ENCODE data around the gene RNF34.

RNF34 gene

DNA sequence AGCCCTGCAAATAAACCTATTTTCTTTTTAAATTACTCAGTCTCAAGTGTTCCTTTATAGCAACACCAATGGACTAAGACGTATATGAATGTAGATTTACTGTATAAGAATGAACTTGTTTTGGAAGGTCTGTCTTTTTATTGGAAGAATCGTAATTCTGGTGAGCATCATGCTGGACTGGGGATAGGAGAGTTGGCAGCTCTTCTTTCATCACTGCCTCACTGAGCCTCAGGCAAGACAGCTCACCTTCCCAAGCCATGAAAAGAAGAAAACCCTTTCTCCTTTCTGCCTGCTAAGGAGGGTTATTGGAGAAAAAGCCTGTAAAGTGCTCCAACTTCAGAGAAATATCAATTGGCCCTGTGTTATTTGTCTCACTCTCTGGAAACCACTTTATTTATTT, 9.1 kb upstream of the RNF34 start:
- no peak for DNase-seq

- DNase-seq = no peak
Observed at GRCh38 chr12:121391619-121392324, 8.1 kb upstream of the RNF34 start.

- DNase-seq = no peak
Observed at GRCh38 chr12:121392325-121392716, 7.6 kb upstream of the RNF34 start.

DNA sequence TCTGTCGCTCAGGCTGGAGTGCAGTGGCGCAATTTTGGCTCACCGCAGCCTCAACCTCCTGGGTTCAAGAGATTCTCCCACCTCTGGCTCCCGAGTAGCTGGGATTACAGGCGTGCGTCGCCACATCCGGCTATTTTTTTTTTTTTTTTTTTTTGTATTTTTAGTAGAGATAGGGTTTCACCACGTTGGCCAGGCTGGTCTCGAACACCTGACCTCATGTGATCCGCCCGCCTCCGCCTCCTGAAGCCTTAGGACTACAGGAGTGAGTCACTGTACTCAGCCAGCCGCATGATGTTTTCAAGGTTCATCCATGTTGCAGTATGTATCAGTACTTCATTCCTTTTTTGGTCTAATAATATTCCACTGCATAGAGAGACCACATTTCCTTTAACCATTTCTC, 2.4 kb upstream of the RNF34 start:
- no peak for DNase-seq

GRCh38 chr12:121398355-121398754, 1.6 kb upstream of the RNF34 start:
- no peak for DNase-seq

GRCh38 chr12:121400332-121401139, 618 bp downstream of the RNF34 start:
- DNase-seq = no peak

DNA sequence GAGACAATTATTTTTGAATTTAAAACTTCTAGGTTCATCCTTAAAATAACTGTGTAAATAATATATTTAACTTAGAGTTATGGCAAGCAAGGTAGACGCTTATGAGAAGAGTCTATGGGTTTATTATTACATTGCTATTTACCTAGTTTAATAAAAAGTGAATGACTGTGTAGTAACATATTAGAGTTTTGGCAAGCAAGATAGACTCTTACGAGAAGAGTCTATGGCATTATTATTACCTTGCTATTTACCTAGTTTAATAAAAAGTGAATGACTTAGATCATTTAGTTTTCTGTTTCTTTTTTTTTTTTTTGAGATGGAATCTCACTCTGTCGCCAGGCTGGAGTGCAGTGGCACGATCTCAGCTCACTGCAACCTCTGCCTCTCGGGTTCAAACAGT, 3.8 kb downstream of the RNF34 start:
- no peak for DNase-seq

GRCh38 chr12:121404734-121405133, 4.8 kb downstream of the RNF34 start:
- DNase-seq = peak; percentile 83

- no peak for DNase-seq
Observed at GRCh38 chr12:121405211-121405610, 5.3 kb downstream of the RNF34 start.

GRCh38 chr12:121413917-121414316, 14.0 kb downstream of the RNF34 start:
- DNase-seq = no peak

DNA sequence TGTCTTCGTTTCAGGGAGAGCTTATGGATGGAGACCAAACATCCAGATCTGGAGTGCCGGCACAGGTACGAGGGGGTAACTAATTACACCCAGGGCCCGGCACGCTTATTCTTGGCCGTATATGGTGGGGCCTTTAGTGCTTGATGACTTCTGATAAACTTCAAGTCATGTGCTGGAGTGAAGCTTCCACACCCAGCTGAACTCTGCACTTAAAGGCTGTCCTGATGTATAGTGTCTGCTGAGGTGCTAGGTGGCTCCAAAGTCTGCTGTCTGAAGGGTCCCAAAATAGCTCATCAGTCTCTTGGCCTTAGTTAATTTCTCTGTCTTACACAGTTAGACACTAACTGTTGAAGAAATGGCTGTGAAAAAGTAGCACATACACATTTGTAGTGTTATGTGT, 17.9 kb downstream of the RNF34 start:
- DNase-seq = no peak

DNA sequence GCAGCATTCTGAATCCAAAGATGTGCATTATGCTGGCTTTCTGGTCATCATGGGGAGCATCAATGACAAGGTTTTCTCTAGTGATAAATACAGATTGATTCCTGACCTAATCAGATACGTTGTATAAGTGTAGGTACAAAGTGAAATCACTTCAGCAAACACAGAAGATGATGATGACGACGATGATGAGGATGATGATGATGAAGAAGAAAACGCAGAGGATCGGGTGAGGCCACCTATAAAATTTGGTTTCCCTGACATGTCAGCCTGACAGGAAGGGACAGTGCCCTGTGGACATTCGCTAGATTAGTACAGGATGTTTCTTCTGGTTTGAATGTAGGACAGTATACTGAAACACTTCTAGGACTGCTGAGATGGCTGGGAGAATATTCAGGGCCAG, 20.2 kb downstream of the RNF34 start:
- DNase-seq = no peak

- DNase-seq = no peak
Observed at GRCh38 chr12:121423253-121423652, 23.3 kb downstream of the RNF34 start.

DNA sequence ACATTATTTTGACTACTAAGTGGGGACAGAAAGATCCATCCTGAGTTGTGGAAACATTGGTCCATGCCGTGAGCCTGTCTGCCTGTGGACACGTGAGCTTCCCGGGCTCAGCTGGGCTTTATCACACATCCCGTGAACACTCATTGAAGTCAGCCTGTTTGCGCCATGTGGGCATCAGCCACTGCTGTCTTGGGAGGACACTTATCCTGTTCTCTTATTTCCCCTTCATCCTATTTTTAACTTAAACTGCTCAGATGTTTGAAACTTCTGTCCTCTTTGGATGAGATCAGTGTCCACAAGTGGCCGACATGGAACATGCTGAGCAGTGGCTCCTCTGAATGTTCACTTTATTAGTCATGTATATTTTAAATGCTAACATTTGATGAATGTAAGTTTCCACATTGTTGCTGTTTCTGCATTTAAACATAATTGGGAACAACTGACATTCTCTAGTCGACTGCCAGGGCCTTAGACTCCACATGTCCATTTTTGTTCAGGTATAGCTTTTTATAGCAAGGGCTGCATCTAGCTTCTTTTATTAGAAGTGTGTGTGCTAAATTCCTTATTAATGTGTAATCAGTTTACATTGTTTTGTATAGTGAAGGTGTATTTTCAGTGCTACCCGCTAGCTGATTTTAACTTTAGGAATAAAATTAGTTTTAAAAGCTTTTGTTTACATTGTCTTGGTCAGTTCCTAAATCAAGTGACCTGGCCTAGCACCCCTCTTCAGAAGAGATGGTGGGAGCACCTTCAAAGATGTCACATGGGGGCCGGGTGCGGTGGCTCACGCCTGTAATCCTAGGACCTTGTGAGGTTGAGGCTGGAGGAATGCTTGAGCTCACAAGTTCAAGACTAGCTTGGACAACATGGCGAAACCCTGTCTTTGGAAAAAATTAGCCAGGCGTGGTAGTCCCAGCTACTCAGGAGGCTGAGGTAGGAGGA, 24.0 kb downstream of the RNF34 start:
- no peak for DNase-seq

DNA sequence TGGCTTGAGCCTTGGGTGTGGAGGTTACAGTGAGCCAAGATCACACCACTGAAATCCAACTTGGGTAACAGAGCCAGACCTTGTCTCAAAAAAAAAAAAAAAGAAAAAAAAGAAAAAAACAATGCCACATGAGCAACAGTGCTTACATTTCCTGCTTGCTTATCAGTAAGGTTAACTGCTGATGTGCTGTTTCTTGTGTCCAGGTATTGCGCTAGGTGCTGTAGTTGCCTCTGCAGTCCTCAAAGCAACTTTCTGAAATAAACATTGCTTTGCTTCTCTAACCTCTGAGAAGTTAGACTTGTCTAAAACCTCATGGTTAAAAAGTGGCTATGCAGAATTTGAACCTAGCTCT, 24.7 kb downstream of the RNF34 start:
- DNase-seq = no peak

DNA sequence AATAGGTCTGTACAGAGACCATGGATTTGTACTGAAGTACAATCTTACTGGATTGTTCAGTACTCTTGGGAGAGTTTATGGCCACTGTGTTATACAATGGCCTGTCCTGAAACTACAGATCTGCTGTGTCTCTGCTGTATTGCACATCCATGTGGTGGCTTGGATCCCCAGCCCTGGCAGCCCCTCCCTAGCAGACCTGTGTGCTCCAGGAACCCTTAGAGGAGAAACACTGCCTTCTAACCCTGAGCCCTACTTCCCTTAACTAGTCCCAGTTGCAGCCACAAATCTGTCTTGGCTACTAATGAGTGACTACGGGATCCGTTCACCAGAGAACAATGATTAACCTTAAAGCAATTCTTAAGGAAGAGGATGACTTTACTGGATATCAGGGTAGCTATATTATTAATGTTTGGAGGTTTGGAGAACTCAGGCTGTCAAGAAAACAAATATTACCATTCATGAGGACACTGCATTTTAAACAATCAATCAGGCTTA, 27.7 kb downstream of the RNF34 start:
- no peak for DNase-seq

DNA sequence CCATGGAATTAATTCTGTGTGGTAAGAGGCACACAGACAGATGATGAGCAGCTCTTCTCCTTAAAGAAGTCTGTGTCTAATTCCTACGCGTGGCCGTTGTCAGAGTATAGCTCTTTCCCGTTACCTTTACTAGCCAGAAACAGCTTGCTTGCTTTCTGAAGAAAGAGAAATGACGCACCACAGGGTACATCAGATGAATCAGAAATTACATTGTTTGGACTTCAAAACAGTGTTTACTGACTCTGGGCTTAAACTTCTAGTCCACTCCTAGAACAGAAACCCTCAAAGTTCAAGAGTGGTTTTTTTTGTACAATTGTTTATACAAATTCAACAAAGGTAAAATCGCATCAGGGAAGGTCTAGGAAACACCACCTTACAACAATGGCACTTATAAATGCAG, 29.0 kb downstream of the RNF34 start:
- DNase-seq = no peak

DNA sequence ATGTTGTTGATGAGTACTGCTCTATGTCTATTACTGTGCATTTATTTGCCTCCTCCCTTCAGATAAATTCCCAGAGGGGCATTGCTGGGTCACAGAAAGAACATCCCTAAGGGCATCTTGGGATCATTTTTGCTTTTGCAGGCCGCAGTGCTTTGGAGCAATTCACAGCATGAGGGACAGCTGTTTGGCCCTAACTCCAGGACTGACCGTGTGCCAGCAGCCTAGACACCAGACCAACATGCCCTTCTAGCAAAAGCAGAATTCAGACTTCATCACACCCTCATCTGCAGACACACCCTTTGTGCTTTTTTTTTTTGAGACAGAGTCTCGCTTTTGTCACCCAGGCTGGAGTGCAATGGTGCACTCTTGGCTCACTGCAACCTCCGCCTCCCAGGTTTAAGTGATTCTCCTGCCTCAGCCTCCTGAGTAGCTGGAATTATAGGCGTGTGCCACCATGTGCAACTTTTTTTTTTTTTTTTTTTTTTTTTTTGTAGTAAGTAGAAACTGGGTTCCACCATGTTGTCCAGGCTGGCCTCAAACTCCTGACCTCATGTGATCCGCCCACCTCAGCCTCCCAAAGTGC, 31.0 kb downstream of the RNF34 start:
- DNase-seq = no peak

GRCh38 chr12:121432740-121433480, 33.0 kb downstream of the RNF34 start:
- no peak for DNase-seq

GRCh38 chr12:121436706-121437105, 36.8 kb downstream of the RNF34 start:
- DNase-seq = no peak

GRCh38 chr12:121438905-121439304, 39.0 kb downstream of the RNF34 start:
- DNase-seq = no peak

DNA sequence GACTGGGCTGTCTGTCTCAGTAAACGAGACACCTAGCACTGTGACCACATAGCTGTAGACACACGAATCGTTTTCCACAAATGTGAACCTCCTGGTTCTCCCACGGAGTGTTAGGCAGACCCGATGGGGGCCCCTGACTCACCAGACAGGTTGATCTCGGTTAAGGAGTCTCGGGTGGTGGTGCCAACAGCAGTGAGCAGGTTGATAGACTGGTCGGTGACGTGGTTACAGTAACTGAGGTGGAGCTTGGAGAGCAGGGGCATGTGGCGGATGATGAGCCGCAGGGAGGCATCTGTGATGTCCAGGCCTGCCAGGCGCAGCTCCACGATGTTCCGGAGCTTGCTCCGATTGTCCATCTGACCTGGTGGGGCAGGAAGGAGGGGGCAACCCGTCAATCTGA, 39.8 kb downstream of the RNF34 start:
- DNase-seq = no peak
